Measurements from ENCODE around the gene NECAB3. TPM values are rescaled to one million over a fixed set of nuclear protein-coding genes. Genes with fewer than 3 reads are reported as not detected.
A peak's percentile ranks its signal among the peaks of the same experiment; 100 is the strongest.
"Not testable (repeated sequence)": the region's sequence is repeated elsewhere in the genome, so short reads cannot be mapped to it uniquely, and the experiment has no call there.

The NECAB3 gene, protein sequence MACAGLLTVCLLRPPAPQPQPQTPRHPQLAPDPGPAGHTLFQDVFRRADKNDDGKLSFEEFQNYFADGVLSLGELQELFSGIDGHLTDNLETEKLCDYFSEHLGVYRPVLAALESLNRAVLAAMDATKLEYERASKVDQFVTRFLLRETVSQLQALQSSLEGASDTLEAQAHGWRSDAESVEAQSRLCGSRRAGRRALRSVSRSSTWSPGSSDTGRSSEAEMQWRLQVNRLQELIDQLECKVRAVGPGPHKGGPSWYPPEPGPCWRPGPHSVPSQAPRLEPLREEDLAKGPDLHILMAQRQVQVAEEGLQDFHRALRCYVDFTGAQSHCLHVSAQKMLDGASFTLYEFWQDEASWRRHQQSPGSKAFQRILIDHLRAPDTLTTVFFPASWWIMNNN
- 35.2 and 40.2 TPM in 2 replicates for total RNA-seq (2014; rRNA removed; shearing (Covaris generic))
- polyA plus RNA-seq (2014; cell fraction: nucleus; rRNA removed): 272 and 287 TPM in 2 replicates

DNA sequence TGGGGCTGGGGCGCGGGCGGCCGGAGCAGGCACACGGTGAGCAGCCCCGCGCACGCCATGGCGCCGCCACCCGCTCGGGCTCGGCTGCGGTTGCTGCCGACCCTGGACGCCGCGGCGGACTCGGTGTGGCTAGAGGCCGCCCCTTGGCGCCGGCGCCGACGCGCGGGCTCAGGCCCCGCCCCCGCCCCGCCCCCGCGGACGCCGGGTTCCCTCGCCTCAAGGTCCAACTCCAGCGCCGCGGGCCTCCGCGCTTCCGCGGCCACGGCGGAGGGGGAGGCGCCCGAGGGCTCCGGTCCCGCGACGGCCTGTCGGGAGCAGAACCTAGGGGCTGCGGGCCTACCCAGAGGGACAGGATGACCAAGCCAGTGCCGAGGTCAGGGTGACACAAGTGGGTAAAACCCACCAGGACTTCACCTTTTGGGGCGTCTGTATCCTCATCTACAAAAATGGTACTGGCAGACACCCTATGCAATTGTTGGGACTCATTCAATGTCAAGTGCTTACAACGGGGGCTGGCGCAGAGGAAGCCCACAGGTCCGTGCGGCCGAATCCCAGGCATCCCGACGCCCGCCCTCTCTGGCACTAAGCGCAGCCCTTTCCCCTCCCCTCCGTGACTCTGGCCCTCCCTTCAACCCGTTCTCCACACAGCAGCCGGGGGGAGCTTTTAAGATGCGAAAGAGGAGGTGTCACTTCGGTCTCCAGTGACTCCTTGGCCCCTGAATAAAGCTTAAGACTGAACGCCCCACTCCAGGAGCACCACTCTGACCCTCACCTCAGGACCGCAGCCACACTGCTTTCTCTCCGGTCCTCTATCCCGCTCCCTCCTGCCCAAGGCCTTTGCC is at the start of gene NECAB3:
Gene NECAB3, minus strand, starts transcription at position 135 of the 842 bp plus-strand sequence. Its CDS starts 76 bp downstream, at position 59.
- DNase-seq (ENCODE audit: extremely low read depth, low read depth): peak; percentile 79

DNA sequence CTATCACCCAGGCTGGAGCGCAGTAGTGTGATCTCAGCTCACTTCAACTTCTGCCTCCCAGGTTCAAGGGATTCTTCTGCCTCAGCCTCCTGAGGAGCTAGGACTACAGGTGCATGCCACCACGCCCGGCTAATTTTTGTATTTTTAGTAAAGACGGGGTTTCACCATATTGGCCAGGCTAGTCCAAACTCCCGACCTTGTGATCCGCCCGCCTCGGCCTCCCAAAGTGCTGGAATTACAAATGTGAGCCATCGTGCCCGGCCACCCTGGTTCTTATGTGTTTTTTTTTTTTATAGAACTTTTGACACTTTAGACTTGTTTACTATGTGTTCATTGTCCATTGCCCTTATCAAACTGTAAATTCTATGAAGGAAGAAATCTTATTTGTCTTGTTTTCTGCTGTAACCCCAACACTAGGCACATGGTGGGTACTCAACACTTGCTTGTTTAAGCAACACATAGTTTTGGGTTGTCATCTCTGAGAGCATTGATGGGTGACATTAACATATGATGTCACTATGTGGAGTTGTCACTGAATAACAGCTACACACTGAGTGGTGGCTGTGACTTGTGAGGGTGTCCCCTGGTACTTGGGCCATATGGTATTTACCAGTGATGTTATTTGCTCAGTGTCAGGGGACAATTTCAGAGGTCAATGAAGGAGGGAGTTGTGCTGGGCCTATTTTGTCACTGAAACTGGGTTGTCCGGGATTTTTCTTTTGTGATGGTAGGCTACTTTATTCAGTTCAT is 47.3 kb upstream of the NECAB3 start:
- no peak for DNase-seq (ENCODE audit: extremely low read depth, low read depth)

DNA sequence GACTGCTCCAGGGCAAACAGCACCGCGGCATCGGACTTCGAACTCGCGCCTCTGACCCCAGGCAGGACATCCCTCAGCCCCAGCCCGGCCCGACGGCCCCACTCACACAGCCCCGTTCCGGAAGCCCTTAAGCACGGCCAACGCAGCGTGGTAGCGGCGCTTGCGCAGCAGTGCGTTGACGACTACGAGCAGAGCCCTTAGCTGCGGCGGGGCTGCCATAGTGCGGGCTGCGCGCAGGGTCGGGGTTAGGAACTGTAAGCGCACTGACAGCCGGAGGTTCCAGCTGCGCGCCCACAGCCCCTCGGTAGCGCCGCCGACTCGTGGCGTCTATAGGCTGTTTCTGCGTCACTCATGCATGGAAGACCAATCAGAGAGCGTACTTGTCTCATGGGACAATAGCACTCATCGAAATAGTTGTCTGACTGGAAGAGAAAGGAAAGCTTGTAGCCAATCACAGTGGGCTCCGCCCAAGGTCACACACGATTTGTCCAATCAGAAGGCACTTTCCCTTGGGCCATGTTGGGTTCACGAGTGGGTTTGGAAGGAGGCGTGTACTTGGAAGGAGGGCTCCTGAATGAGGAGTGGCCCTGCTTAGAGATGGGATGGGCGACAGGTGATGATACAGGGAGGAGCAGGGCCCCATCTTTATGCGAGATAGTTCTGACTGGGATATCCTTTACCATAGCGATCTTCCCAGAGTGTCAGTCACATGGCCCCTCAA is 45.9 kb upstream of the NECAB3 start, which contains the start of gene PXMP4:
Gene PXMP4, minus strand, starts transcription at position 322 of the 721 bp plus-strand sequence. Its CDS starts 103 bp downstream, at position 219.
- DNase-seq (ENCODE audit: extremely low read depth, low read depth): peak; percentile 97

DNA sequence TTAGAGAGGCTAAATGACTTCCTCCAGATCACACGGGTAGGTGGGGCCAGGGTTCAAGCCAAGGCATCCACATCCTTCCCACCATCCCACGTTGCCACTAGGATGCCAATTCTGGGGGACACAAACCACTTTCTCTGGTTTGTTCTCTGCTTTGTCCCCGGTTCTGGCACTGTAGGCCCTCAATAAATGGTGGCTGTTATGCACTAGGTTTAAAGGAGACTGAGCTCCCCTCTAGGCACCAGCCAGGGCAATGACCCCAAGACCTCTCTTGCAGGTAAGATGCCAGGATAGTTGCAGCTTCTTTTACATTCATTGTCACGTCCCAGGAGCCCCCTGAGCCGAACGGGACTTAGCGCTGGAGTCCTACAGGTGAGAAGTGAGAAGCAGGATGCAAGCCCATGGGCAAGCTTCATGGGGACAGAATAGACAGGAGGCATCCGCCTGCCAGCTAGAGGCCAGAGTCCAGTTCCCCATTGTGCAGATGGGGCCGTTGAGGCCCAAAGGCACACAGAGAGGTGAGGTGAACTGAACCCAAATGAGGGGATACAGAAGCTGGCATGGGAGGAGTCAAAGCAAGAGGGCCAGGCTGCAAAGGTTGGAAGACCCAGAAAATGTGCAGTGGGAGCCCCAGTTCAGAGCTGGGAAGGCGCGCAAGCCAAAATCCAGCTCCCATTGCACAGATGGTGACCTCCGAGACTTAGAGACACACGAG is 45.2 kb upstream of the NECAB3 start:
- no peak for DNase-seq (ENCODE audit: extremely low read depth, low read depth)

DNA sequence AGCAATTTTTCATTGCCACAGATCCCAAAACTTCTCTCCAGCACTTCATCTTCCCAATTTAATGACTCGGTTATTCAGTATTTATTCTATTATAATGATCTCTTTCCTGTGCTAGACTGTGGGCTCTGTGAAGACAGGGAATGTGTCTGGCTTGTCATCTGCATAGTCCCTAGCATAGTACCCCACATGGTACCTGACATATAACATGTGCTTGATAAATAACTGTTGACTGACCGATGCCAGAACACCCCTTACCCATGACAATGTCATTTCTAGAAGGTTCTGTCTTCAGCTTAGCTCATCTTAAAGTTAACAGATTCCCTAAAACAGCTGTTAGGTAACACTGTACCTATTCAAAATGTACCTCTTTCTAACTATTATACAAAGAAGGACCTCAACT is 42.3 kb upstream of the NECAB3 start:
- DNase-seq (ENCODE audit: extremely low read depth, low read depth): no peak

DNA sequence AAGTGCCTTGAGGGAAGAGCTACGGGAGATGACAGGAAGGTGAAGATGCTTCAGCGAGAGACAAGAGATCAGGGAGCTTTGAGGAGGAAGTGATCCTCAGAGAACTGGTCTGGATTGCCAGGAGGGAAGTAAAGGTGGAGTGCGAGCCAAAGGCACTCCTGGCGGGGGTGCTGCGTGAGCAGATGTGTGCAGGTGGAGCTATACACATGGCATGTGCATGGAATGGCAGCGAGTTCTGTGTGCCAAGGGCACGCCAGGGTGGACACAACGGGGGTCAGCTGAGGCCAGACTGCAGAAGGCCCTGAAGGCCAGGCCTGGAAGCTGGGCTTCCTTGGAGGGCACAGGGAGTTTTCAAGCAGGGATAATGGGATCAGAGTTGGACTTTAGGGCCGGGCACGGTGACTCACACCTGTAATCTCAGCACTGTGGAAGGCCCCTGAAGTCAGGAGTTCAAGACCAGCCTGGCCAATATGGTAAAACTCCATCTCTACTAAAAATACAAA is 39.7 kb upstream of the NECAB3 start:
- no peak for DNase-seq (ENCODE audit: extremely low read depth, low read depth)

DNA sequence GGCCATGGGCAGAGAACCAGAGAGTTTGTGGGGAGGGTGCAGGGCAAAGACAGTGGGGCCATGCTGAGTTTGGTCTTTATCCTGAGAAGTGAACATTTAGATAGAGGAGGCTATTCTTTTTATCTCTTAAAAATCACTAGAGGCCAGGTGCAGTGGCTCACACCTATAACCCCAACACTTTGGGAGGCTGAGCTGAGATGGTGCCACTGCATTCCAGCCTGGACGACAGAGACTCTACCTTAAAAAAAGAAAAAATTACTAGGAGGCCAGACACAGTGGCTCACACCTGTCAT is 37.2 kb upstream of the NECAB3 start:
- no peak for DNase-seq (ENCODE audit: extremely low read depth, low read depth)

DNA sequence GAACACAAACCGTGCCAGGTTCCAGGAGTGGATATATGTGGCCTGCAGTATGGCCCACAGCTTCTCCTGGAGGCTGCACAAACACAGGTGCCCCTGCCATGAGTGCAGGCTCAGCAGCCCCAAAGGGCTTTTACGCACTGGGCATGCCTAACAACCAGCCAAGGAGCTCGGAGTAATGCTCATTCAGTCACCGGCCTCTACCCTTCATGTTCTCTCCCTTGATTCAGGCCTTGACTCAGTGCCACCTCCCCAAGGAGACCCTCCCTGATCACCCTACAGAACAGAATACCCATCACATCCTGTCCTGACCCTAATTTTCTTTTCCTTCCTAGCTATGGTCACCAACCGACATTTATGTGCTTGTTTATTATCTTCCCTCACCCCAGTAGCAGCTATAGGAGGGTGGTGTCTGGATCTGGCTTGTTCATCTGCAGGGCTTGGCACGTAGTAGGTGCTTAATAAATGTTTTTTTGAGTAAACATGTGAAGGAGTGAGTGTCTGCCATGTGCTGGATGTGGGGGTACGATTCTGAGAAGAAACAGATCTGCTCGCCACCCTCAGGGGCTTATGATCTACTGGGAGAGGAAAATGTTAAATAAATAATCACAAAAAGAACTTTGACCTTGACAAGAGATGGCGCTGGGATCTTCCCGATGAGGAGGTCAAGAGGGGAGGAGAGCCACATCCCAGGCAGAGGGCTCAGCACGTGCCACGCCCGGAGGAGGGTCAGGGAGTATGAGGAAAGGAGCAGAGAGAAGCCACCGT is 36.6 kb upstream of the NECAB3 start:
- no peak for DNase-seq (ENCODE audit: extremely low read depth, low read depth)

DNA sequence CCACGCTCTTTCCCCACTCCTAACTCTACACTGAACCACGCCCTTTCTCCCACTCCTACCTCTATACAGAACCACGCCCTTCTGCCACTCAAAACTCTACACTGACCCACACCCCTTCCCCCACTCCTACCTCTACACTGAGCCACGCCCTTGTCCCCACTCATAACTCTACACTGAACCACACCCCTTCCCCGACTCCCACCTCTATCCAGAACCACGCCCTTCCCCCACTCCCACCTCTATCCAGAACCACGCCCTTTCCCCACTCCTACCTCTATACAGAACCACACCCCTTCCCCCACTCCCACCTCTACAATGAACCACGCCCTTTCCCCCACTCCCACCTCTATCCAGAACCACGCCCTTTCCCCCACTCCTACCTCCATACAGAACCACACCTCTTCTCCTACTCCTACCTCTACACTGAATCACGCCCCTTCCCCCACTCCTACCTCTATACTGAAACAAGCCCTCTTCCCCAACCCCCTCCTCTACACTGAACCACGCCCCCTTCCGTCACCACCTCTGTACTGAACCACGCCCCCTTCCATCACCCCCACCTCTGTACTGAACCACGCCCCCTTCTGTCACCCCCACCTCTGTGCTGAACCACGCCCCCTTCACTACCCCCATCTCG is 35.8 kb upstream of the NECAB3 start:
- no peak for DNase-seq (ENCODE audit: extremely low read depth, low read depth)

DNA sequence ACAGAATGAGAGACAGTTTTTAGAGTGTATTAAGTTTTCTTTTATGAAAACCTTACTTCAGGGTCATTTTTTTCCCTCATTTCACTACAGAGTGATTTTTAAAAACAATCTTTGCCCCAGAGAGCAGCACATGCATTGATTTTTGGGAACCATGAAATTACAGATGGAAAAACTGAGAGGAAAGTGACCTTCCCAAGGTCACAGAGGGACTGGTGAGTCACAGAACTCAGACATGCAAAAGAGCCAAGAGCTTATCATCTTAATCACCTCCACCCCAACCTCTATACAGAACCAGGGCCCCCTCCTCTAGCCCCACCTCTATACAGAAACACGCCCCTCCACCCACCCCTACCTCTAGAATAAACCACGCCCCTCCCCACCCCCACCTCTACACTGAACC is 35.2 kb upstream of the NECAB3 start:
- no peak for DNase-seq (ENCODE audit: extremely low read depth, low read depth)

DNA sequence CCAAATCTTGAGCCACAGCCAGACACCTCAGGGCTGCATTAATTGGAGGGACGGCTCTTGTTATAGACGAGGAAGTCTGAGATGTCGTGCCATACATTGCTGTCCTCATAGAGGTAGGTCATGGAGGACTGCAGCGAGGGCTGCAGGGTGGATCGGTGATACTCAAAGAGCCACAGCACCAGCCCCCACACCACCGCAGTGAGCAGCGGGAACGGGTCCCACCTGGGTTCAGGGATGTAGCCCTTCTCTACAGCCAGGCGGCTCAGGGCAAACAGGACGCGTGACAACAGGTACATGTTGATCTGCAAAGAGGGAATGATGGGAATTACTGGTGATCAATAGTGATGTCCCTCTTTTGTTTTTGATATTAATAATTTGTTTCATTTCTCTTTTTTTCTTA is 33.4 kb upstream of the NECAB3 start:
- DNase-seq (ENCODE audit: extremely low read depth, low read depth): no peak

DNA sequence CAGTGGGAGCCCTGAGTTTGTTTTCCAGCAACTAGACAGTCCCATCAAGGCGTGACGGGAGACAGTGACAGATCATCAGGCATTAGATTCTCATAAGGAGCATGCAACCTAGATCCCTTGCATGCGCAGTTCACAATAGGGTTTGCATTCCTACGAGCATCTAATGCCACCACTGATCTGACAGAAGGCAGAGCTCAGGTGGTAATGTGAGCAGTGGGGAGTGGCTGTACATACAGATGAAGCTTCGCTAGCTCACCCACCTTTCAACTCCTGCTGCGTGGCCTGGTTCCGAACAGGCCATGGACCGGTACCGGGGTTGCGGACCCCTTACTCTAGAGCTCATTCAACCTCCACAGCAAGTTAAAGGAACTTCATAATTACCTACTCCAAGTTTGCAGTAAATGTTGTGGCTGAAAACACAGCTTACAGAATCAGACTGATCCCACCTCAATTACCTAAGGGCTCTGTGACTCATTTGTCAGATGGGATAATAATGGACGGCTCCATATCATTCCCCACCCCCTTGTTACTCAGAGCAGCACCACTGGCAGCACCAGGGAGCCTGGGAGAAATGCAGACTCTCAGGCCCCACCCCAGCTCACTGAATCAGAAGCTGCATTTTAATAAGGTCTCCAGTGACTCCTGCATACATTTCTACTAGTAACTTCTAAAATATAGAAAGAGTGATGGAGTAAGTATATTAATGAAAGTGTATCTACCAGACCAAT is 30.1 kb upstream of the NECAB3 start:
- no peak for DNase-seq (ENCODE audit: extremely low read depth, low read depth)

DNA sequence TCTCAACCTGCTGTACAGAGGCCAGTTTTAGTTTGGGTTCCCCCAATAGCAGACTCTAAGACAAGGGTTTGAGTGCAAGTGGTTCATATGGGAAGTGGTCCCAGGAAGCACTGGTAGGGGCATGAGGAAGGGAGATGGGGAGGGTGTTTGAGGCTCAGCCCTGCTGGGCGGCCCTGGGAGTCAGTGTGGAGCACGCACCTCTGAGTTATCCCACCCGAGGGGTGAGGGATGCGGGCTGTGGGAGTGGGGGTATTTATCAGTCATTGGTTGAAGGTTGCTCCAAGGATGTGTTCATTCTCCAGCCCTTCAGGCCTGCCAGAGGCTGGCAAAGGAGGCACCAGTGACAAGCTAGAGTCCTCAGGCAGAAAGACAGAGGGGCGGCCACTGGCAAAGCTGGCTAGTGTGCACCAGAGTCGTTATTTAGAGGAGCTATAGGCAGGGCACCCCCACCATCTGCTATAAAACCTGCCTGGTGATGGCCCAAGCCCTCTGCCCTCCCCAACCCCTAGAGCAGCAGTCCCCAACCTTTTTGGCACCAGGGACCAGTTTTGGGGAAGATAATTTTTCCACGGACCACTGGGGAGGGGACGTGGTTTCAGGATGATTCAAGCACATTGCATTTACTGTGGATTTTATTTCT is 29.4 kb upstream of the NECAB3 start:
- DNase-seq (ENCODE audit: extremely low read depth, low read depth): no peak

DNA sequence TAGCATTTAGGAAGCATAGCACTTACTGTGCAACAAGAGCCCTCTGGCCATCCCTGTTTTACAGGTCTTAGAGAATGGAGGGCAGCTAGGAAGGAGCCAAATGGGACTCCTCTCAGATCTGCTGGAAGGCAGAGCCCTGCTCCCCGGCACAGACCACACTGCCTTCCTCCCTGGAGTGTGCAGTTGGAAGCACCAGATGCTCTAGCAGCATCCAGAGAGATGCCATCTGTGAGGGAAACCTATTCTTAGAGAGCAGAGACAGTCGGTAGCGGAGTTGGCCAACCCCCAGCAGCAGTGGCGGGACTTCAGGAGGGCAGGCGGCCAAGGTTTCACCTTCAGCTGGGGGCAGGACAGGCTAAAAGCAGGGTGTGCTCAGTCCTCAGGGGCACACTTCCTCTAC is 28.6 kb upstream of the NECAB3 start:
- DNase-seq (ENCODE audit: extremely low read depth, low read depth): no peak

DNA sequence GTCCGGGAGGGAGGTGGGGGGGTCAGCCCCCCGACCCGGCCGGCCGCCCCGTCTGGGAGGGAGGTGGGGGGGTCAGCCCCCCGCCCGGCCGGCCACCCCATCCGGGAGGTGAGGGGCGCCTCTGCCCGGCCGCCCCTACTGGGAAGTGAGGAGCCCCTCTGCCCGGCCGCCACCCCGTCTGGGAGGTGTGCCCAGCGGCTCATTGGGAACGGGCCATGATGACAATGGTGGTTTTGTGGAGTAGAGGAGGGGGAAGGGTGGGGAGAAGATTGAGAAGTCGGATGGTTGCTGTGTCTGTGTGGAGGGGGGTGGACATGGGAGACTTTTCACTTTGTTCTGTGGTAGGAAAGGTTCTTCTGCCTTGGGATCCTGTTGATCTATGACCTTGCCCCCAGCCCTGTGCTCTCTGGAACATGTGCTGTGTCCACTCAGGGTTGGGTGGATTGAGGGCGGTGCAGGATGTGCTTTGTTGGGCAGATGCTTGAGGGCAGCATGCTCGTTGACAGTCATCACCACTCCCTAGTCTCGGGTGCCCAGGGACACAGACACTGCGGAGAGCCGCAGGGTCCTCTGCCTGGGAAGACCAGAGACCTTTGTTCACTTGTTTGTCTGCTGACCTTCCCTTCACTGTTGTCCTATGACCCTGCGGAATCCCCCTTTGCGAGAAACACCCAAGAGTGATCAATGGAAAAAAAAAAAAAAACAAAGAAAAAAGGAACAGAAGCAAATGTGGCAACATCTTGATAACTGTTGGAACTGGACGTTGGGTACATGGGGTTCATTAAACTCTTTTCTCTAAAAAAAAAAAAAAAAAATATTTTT is 27.6 kb upstream of the NECAB3 start:
- no peak for DNase-seq (ENCODE audit: extremely low read depth, low read depth)

DNA sequence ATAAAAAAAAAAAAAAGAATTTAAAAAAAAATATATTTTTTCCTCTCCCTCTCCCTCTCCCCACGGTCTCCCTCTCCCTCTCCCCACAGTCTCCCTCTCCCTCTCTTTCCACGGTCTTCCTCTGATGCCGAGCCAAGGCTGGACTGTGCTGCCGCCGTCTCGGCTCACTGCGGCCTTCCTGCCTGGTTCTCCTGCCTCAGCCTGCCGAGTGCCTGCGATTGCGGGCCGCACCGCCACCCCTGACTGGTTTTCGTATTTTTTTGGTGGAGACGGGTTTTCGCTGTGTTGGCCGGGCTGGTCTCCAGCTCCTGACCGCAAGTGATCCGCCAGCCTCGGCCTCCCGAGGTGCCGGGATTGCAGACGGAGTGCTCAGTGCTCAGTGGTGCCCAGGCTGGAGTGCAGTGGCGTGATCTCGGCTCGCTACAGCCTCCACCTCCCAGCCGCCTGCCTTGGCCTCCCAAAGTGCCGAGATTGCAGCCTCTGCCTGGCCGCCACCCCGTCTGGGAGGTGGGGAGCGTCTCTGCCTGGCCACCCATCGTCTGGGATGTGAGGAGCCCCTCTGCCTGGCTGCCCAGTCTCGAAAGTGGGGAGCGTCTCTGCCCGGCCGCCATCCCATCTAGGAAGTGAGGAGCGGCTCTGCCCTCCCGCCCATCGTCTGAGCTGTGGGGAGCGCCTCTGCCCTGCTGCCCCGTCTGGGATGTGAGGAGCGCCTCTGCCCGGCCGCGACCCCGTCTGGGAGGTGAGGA is 26.6 kb upstream of the NECAB3 start:
- DNase-seq (ENCODE audit: extremely low read depth, low read depth): not testable (repeated sequence)
